HL-60 (cell line): ENCODE data around the gene GRID1.
A peak's percentile ranks its signal among the peaks of the same experiment; 100 is the strongest.

Experiments
- DNase-seq, 2 experiments: peaks; one replicate each; pipeline ENCODE4 v3.0.0-alpha.2; 2010 to 2020; ENCODE audit warnings: low read depth in 1 of 2, low spot score in 1 of 2
- H3K27ac ChIP-seq: fragments of 250-450 bp; sonication (Bioruptor Pico); replicated peaks from 2 replicates; pipeline ENCODE4 v1.5.1; 2020; ENCODE audit warnings: mild to moderate bottlenecking, moderate library complexity
- H3K27me3 ChIP-seq: fragments of 250-450 bp; sonication (Bioruptor Pico); 2 replicates; pipeline ENCODE4 v1.5.1; 2021; ENCODE audit warnings: mild to moderate bottlenecking, moderate library complexity; ENCODE audit not compliant: insufficient read depth, poor library complexity, severe bottlenecking
- H3K4me3 ChIP-seq: replicated peaks from 2 replicates; pipeline ENCODE4 v1.5.1; 2011; ENCODE audit warnings: mild to moderate bottlenecking, control low read depth, low read length; ENCODE audit not compliant: insufficient read depth
- GABPA ChIP-seq: IDR thresholded peaks from 2 replicates; pipeline ENCODE4 v1.6.1; 2012; ENCODE audit warnings: low read depth
- POLR2AphosphoS5 ChIP-seq: IDR thresholded peaks from 2 replicates; pipeline ENCODE4 v1.6.1; 2012; ENCODE audit warnings: low read depth
- SPI1 ChIP-seq: IDR thresholded peaks from 2 replicates; pipeline ENCODE4 v1.6.1; 2012; ENCODE audit warnings: low read depth, mild to moderate bottlenecking, borderline replicate concordance
- TF ChIP-seq, protein P1 (sequence below): IDR thresholded peaks from one replicate; pipeline ENCODE4 v1.5.1; 2011; ENCODE audit warnings: low read length, control low read depth, inconsistent platforms; ENCODE audit not compliant: insufficient read depth
- TF ChIP-seq, protein P2 (sequence below): IDR thresholded peaks from 2 replicates; pipeline ENCODE4 v1.6.1; 2012; ENCODE audit warnings: low read depth; ENCODE audit not compliant: insufficient replicate concordance

GRID1 gene

DNA sequence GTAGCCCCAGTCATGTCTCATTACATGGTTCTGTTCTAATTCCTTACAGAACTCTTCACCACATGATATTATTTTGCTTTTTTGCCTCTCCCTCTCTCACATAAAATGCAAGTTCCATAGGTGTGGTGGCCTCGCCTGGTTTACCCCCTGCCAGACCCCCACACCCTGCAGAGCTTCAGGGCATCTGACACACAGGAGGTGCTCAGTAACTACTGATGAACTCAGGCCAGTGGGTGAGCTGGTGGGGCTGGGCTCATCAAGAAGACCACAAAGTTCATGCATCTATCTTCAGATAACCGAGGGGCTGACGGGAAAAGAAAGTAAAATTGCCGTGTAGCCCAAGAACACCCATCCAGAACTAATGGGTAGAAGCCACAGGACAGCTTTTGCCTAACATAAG lies 253.1 kb downstream of the GRID1 start:
- Histone ChIP-seq H3K27ac (no peak overlapping the region), H3K4me3 (no peak overlapping the region), H3K27me3 (no peaks in the 10 kb centered on the region)
- DNase-seq, result no peak
- no peak for TF ChIP-seq POLR2AphosphoS5

DNA sequence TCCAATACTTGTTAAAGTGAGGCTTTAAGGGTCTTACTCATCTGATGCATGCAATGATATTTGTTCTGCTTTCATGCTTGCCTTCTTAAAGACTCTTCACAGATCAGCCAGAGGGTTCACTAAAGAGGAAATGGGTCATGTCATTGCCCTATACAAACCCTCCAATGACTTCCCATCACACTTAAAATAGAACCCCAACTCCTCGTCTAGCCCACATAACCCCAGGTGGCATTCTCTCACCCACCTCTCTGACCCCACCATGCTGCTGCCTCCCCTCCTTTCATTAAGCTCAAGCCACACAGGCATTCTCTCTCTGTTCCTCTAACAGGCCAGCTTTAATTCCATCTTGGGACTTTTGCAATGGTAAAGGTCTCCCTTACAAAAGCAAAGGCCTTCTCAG lies 253.6 kb downstream of the GRID1 start:
- no peak for DNase-seq
- no peak overlapping the region for H3K4me3 ChIP-seq
- H3K27ac ChIP-seq, result no peak overlapping the region
- TF ChIP-seq, protein P1, sequence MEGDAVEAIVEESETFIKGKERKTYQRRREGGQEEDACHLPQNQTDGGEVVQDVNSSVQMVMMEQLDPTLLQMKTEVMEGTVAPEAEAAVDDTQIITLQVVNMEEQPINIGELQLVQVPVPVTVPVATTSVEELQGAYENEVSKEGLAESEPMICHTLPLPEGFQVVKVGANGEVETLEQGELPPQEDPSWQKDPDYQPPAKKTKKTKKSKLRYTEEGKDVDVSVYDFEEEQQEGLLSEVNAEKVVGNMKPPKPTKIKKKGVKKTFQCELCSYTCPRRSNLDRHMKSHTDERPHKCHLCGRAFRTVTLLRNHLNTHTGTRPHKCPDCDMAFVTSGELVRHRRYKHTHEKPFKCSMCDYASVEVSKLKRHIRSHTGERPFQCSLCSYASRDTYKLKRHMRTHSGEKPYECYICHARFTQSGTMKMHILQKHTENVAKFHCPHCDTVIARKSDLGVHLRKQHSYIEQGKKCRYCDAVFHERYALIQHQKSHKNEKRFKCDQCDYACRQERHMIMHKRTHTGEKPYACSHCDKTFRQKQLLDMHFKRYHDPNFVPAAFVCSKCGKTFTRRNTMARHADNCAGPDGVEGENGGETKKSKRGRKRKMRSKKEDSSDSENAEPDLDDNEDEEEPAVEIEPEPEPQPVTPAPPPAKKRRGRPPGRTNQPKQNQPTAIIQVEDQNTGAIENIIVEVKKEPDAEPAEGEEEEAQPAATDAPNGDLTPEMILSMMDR, result no peak
- TF ChIP-seq POLR2AphosphoS5 (no peak), GABPA (no peak), SPI1 (no peak)
- TF ChIP-seq, protein P2, sequence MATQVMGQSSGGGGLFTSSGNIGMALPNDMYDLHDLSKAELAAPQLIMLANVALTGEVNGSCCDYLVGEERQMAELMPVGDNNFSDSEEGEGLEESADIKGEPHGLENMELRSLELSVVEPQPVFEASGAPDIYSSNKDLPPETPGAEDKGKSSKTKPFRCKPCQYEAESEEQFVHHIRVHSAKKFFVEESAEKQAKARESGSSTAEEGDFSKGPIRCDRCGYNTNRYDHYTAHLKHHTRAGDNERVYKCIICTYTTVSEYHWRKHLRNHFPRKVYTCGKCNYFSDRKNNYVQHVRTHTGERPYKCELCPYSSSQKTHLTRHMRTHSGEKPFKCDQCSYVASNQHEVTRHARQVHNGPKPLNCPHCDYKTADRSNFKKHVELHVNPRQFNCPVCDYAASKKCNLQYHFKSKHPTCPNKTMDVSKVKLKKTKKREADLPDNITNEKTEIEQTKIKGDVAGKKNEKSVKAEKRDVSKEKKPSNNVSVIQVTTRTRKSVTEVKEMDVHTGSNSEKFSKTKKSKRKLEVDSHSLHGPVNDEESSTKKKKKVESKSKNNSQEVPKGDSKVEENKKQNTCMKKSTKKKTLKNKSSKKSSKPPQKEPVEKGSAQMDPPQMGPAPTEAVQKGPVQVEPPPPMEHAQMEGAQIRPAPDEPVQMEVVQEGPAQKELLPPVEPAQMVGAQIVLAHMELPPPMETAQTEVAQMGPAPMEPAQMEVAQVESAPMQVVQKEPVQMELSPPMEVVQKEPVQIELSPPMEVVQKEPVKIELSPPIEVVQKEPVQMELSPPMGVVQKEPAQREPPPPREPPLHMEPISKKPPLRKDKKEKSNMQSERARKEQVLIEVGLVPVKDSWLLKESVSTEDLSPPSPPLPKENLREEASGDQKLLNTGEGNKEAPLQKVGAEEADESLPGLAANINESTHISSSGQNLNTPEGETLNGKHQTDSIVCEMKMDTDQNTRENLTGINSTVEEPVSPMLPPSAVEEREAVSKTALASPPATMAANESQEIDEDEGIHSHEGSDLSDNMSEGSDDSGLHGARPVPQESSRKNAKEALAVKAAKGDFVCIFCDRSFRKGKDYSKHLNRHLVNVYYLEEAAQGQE, result no peak
- H3K27me3 ChIP-seq, result no peaks in the 10 kb centered on the region

DNA sequence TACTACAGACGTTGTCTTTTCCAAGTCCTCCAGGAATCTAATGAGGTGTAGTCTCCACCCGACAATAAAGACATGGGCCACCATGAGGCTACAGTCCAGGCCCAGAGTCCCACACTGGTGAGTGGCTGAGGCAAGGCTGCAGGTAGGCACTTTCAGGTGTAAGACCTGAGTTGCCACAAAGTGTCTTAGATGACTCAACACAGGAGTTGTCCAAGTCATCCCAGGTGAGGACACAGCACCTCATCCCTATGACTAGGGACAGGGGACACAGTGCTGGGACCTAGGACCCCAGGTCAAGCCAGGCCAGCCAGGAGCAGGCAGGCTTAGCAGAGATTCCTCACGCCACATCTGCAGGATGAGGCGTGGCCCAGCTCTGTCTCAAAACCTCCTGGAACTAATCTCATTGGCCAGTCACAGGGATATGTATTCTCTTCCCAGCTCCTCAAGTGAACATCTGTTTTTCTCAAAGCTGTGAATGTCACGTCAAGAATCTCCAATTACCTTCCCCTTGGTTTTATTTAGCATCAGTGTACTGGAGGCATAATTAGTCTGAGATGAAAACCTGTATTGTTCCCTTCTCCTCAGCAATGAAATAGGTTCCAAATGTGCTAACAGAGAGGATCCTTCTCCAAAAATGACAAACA lies 254.6 kb downstream of the GRID1 start:
- TF ChIP-seq, protein P2, result no peak
- TF ChIP-seq GABPA, result no peak
- TF ChIP-seq, protein P1, result no peak
- TF ChIP-seq POLR2AphosphoS5, result no peak
- no peak for TF ChIP-seq SPI1
- no peaks in the 10 kb centered on the region for H3K27me3 ChIP-seq
- no peak overlapping the region for H3K4me3 ChIP-seq
- no peak overlapping the region for H3K27ac ChIP-seq
- no peak for DNase-seq

DNA sequence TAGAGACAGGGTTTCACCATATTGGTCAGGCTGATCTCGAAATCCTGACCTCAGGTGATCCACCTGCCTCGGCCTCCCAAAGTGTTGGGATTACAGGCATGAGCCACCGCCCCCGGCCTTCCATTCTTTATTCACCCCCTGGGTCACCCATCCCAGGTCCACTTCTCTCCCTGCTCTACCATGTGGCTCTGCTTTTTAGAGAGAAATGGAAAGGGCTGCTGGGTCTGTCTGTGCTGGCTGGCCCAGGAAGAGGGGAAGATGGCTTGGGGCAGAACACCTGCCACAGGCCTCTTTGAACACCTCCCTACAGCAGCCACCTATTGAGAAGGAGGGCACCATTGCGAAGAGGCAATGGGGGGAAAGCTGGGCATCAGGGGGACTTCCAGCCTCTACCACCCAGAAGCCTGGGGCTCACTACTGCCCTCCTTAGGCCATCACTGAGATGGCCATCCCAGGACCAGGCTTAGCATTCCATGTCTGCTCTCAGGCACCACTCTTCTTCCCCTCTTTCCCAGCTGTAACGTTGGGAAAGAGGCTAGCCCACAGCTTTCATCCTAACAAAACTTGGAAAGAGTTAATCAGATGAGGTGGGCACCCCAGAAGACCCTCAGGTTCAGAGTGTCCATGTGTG lies 256.3 kb downstream of the GRID1 start:
- no peak overlapping the region for H3K27ac ChIP-seq
- DNase-seq, result no peak
- no peak for TF ChIP-seq POLR2AphosphoS5
- TF ChIP-seq, protein P1, result peak; percentile 10
- TF ChIP-seq SPI1, result no peak
- H3K27me3 ChIP-seq, result no peaks in the 10 kb centered on the region
- H3K4me3 ChIP-seq, result no peak overlapping the region
